HG03280 (cell line): ENCODE data around the gene PLXNB2.
A peak's percentile ranks its signal among the peaks of the same experiment; 100 is the strongest.
"Not testable (repeated sequence)": the region's sequence is repeated elsewhere in the genome, so short reads cannot be mapped to it uniquely, and the experiment has no call there.

ENCODE experiments used
- ATAC-seq: cut with Tn5 transposase; IDR thresholded peaks from one replicate; pipeline ENCODE4 v1.9.1; 2021; ENCODE audit warnings: mild to moderate bottlenecking, moderate library complexity; ENCODE audit not compliant: unreplicated experiment

PLXNB2 gene

GRCh38 chr22:50282361-50283155 lies 24.9 kb downstream of the PLXNB2 start:
- ATAC-seq = no peak

GRCh38 chr22:50281957-50282356 lies 25.5 kb downstream of the PLXNB2 start:
- no peak for ATAC-seq

GRCh38 chr22:50281384-50281760 lies 26.1 kb downstream of the PLXNB2 start:
- ATAC-seq = no peak

GRCh38 chr22:50280708-50281383 lies 26.6 kb downstream of the PLXNB2 start:
- no peak for ATAC-seq

- no peak for ATAC-seq
These were observed 27.3 kb downstream of the PLXNB2 start for GRCh38 chr22:50280022-50280707.

- ATAC-seq = no peak
These were observed 28.4 kb downstream of the PLXNB2 start for GRCh38 chr22:50278956-50279619.

- ATAC-seq = no peak
These were observed 29.0 kb downstream of the PLXNB2 start for GRCh38 chr22:50278461-50278860.

GRCh38 chr22:50277761-50278160 lies 29.7 kb downstream of the PLXNB2 start:
- ATAC-seq = no peak

- ATAC-seq = peak; percentile 57
These were observed 31.3 kb downstream of the PLXNB2 start for GRCh38 chr22:50276143-50276542.

GRCh38 chr22:50275181-50276055 lies 32.0 kb downstream of the PLXNB2 start:
- no peak for ATAC-seq

GRCh38 chr22:50274771-50275170 lies 32.7 kb downstream of the PLXNB2 start:
- no peak for ATAC-seq

- ATAC-seq = no peak
These were observed 33.1 kb downstream of the PLXNB2 start for GRCh38 chr22:50274311-50274710.

GRCh38 chr22:50273781-50274180 lies 33.7 kb downstream of the PLXNB2 start:
- not testable (repeated sequence) for ATAC-seq

- ATAC-seq = not testable (repeated sequence)
These were observed 34.1 kb downstream of the PLXNB2 start for GRCh38 chr22:50273352-50273751.

GRCh38 chr22:50272044-50272802 lies 35.2 kb downstream of the PLXNB2 start:
- no peak for ATAC-seq

- no peak for ATAC-seq
These were observed 35.9 kb downstream of the PLXNB2 start for GRCh38 chr22:50271519-50271970.

GRCh38 chr22:50270666-50271394 lies 36.6 kb downstream of the PLXNB2 start:
- ATAC-seq = no peak

GRCh38 chr22:50269970-50270665 lies 37.3 kb downstream of the PLXNB2 start, which contains the start of gene MAPK11:
Gene MAPK11, minus strand, starts transcription at chr22:50270380. Its CDS starts 88 bp downstream, at chr22:50270292.
- ATAC-seq = no peak
